K562 (cell line): ENCODE data around the gene SNU13. TPM values are rescaled to one million over a fixed set of nuclear protein-coding genes. Genes with fewer than 3 reads are reported as not detected.
A peak's percentile ranks its signal among the peaks of the same experiment; 100 is the strongest.

Source experiments
- AFF4 ChIP-seq: sonication (generic); formaldehyde crosslinking; IDR thresholded peaks from 2 replicates; pipeline ENCODE4 v1.8.0; 2023; ENCODE audit warnings: mild to moderate bottlenecking, missing genetic modification reagents
- GATA2 ChIP-seq: sonication (generic); formaldehyde crosslinking; IDR thresholded peaks from 2 replicates; pipeline ENCODE4 v1.4.0; 2020; ENCODE audit warnings: mild to moderate bottlenecking, missing genetic modification reagents
- HMBOX1 ChIP-seq: sonication (generic); IDR thresholded peaks from 2 replicates; pipeline ENCODE4 v1.6.1; 2016
- JUNB ChIP-seq: fragments of 450-650 bp; formaldehyde crosslinking; conservative IDR thresholded peaks from 2 replicates; pipeline ENCODE4 v1.4.0; 2020; ENCODE audit warnings: mild to moderate bottlenecking
- KHSRP ChIP-seq: fragments of 450-650 bp; IDR thresholded peaks from 2 replicates; pipeline ENCODE4 v1.6.1; 2017
- NEUROD1 ChIP-seq: fragments of 150-350 bp; IDR thresholded peaks from 2 replicates; pipeline ENCODE4 v1.6.1; 2014; ENCODE audit warnings: borderline replicate concordance, low read length, low read depth; ENCODE audit not compliant: partially characterized antibody
- NFYB ChIP-seq: IDR thresholded peaks from 2 replicates; pipeline ENCODE4 v1.6.1; 2011; ENCODE audit warnings: mild to moderate bottlenecking, moderate library complexity; ENCODE audit not compliant: insufficient read length; ENCODE audit errors: extremely low read depth
- NR2F6 ChIP-seq: fragments of 450-650 bp; formaldehyde crosslinking; IDR thresholded peaks from 2 replicates; pipeline ENCODE4 v1.4.0; 2020; ENCODE audit warnings: mild to moderate bottlenecking
- TARDBP ChIP-seq: fragments of 450-650 bp; IDR thresholded peaks from 2 replicates; pipeline ENCODE4 v1.6.1; 2016
- XRCC4 ChIP-seq: IDR thresholded peaks from one replicate; pipeline ENCODE4 v1.6.1; 2011; ENCODE audit not compliant: insufficient read depth, insufficient read length; ENCODE audit errors: extremely low read depth
- YY1 ChIP-seq, 3 experiments: IDR thresholded peaks; 2 replicates each; pipeline ENCODE4 v1.6.1; 2011; ENCODE audit warnings: low read length in 2 of 3, mild to moderate bottlenecking in 2 of 3, moderate library complexity in 2 of 3, borderline replicate concordance in 1 of 3, control low read depth in 1 of 3, low read depth in 1 of 3; ENCODE audit not compliant: insufficient read depth in 3 of 3, insufficient replicate concordance in 2 of 3, control insufficient read depth in 1 of 3, insufficient read length in 1 of 3; ENCODE audit errors: extremely low read depth in 1 of 3
- ZNF75A ChIP-seq: fragments of 450-650 bp; formaldehyde crosslinking; IDR thresholded peaks from 2 replicates; pipeline ENCODE4 v1.4.0; 2020; ENCODE audit warnings: mild to moderate bottlenecking
- polyA plus RNA-seq, 8 experiments: library from polyadenylated mRNA; depleted of rRNA in 4 of 8; stranded (reverse) in 5 of 8; unstranded in 3 of 8; fragments of >200 nt; fragmentation: Nextera tagmentation in 2 of 8; fragmentation: Illumina TruSeq in 1 of 8; extraction: Ambion mirVana in 2 of 8; extraction: Trizol in 1 of 8; gene quantifications; 2 replicates each; pipeline versions ENCODE4 v1.2.1 to v1.2.3, GENCODE V29; 2011 to 2014; ENCODE audit warnings: inconsistent platforms in 1 of 8, missing spikeins in 1 of 8
- total RNA-seq, 7 experiments: library from RNA; depleted of rRNA in 6 of 7; stranded (reverse); fragments of >200 nt in 6 of 7; fragmentation: Illumina TruSeq in 2 of 7; extraction: Trizol in 2 of 7; gene quantifications; 2 replicates each; pipeline versions ENCODE4 v1.2.1 to v1.2.3, GENCODE V29; 2011 to 2021; ENCODE audit warnings: low replicate concordance in 1 of 7
- TF ChIP-seq, protein P1 (sequence below): fragments of 450-650 bp; IDR thresholded peaks from 2 replicates; pipeline ENCODE4 v1.6.1; 2016; ENCODE audit warnings: low read depth, mild to moderate bottlenecking, moderate library complexity
- TF ChIP-seq, protein P2 (sequence below): sonication (generic); formaldehyde crosslinking; IDR thresholded peaks from 2 replicates; pipeline ENCODE4 v1.8.0; 2023; ENCODE audit warnings: mild to moderate bottlenecking, missing genetic modification reagents
- TF ChIP-seq, protein P3 (sequence below): IDR thresholded peaks from 2 replicates; pipeline ENCODE4 v1.6.1; 2016; ENCODE audit warnings: missing genetic modification characterization, missing compliant biosample characterization
- TF ChIP-seq, protein P4 (sequence below): sonication (generic); formaldehyde crosslinking; IDR thresholded peaks from 2 replicates; pipeline ENCODE4 v1.8.1; 2023; ENCODE audit warnings: mild to moderate bottlenecking, missing genetic modification reagents

The SNU13 gene
- total and polyA plus RNA-seq, 9 of the 15 experiments (the other 6 are each of a cell fraction or from before 2014, with no cell fraction given), result 185 to 981 (median 283) TPM

- no peak for TF ChIP-seq HMBOX1
- TF ChIP-seq ZNF75A, result no peak
- 0 out of 2 replicates have a peak, but pooled peaks have one; percentile 23 for TF ChIP-seq TARDBP
- no peak for TF ChIP-seq NEUROD1
- TF ChIP-seq AFF4 (CRISPR knock-in tag), result no peak
- TF ChIP-seq, protein P1, sequence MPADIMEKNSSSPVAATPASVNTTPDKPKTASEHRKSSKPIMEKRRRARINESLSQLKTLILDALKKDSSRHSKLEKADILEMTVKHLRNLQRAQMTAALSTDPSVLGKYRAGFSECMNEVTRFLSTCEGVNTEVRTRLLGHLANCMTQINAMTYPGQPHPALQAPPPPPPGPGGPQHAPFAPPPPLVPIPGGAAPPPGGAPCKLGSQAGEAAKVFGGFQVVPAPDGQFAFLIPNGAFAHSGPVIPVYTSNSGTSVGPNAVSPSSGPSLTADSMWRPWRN, result no peak
- no peak for TF ChIP-seq NR2F6 (CRISPR knock-in tag)
- TF ChIP-seq, protein P2, sequence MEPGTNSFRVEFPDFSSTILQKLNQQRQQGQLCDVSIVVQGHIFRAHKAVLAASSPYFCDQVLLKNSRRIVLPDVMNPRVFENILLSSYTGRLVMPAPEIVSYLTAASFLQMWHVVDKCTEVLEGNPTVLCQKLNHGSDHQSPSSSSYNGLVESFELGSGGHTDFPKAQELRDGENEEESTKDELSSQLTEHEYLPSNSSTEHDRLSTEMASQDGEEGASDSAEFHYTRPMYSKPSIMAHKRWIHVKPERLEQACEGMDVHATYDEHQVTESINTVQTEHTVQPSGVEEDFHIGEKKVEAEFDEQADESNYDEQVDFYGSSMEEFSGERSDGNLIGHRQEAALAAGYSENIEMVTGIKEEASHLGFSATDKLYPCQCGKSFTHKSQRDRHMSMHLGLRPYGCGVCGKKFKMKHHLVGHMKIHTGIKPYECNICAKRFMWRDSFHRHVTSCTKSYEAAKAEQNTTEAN, result no peak
- TF ChIP-seq YY1 (IDR thresholded peaks at IDR 0.05; ENCODE audit: borderline replicate concordance in 1 of 3, control insufficient read depth in 1 of 3, extremely low read depth in 1 of 3, insufficient read depth in 3 of 3, insufficient read length in 1 of 3, insufficient replicate concordance in 2 of 3, low read depth in 1 of 3, low read length in 2 of 3), result peak in 2 of 3 experiments; percentile 80 to 90
- TF ChIP-seq, protein P3, sequence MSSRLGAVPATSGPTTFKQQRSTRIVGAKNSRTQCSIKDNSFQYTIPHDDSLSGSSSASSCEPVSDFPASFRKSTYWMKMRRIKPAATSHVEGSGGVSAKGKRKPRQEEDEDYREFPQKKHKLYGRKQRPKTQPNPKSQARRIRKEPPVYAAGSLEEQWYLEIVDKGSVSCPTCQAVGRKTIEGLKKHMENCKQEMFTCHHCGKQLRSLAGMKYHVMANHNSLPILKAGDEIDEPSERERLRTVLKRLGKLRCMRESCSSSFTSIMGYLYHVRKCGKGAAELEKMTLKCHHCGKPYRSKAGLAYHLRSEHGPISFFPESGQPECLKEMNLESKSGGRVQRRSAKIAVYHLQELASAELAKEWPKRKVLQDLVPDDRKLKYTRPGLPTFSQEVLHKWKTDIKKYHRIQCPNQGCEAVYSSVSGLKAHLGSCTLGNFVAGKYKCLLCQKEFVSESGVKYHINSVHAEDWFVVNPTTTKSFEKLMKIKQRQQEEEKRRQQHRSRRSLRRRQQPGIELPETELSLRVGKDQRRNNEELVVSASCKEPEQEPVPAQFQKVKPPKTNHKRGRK (tag), result no peak
- no peak for TF ChIP-seq KHSRP
- TF ChIP-seq XRCC4, result no peak
- TF ChIP-seq, protein P4, sequence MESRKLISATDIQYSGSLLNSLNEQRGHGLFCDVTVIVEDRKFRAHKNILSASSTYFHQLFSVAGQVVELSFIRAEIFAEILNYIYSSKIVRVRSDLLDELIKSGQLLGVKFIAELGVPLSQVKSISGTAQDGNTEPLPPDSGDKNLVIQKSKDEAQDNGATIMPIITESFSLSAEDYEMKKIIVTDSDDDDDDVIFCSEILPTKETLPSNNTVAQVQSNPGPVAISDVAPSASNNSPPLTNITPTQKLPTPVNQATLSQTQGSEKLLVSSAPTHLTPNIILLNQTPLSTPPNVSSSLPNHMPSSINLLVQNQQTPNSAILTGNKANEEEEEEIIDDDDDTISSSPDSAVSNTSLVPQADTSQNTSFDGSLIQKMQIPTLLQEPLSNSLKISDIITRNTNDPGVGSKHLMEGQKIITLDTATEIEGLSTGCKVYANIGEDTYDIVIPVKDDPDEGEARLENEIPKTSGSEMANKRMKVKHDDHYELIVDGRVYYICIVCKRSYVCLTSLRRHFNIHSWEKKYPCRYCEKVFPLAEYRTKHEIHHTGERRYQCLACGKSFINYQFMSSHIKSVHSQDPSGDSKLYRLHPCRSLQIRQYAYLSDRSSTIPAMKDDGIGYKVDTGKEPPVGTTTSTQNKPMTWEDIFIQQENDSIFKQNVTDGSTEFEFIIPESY, result no peak
- TF ChIP-seq JUNB, result no peak
- TF ChIP-seq GATA2 (CRISPR knock-in tag), result no peak
- no peak for TF ChIP-seq NFYB
Observed at GRCh38 chr22:41688365-41689211, at the start of gene SNU13 (continued).
